ENCODE measurements around the gene SCAMP1. TPM values are rescaled to one million over a fixed set of nuclear protein-coding genes. Genes with fewer than 3 reads are reported as not detected.

The SCAMP1 gene
- total RNA-seq, 2 donors from 2014 or later = 24.8 to 31.4 TPM

DNA sequence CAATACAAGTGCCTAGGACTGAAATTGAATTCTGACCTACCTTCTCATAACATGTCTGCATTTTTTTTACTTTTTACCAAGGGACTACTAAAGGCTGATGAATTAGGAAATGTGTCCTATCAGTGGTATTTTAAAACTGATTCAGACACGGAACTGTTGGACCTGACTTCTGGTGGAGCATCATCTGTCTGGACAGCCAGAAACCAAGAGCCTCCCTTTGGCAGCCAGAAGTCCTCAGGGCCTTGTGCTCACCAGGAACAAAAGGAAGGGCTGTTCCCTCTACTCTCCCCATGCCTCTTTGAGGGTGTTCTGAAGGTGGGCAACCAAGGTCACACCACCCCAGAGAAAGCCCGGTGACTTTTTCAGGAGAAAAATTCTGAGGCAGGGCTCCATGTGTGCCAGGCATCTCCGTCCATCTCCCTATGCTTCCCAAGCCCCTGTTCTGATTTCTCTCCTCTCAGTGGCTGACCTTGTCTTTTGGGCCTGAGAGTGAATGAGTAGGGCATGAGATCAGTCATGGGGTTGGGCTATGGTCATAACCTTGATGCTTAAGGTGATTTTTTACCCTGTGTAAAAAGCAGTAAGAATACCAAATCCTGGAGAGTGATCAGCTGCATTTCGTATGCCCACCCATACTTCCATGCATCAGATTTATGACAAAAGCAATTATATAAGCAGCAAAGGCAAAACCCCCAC is 143.7 kb downstream of the SCAMP1 start:
- TF ChIP-seq CTCF (IDR thresholded peaks at IDR 0.05) = no peak
- ATAC-seq (ENCODE audit: insufficient number of reproducible peaks, low FRiP score, low read depth) = no peak

GRCh38 chr5:78504704-78505677 is 144.6 kb downstream of the SCAMP1 start:
- no peaks in the 10 kb centered on the region for H3K27me3 ChIP-seq (replicated peaks; ENCODE audit: insufficient read depth)
- no peak for TF ChIP-seq CTCF (IDR thresholded peaks at IDR 0.05)
- peak overlapping the region; percentile 26 to 58 for H3K27ac ChIP-seq
- H3K36me3 ChIP-seq = no peaks in the 10 kb centered on the region
- DNase-seq (ENCODE audit: low spot score) (peak; percentile 84), ATAC-seq (ENCODE audit: insufficient number of reproducible peaks, low FRiP score, low read depth) (peak; percentile 91)
- H3K4me1 ChIP-seq (ENCODE audit: control insufficient read depth in 1 of 2, low read depth in 2 of 2) = peaks cover 35 to 68% of the 10 kb centered on the region in 2 donors
- H3K9me3 ChIP-seq = no peaks in the 10 kb centered on the region
- H3K4me3 ChIP-seq = peak overlapping the region; percentile 31

More for the DNA sequence above, 143.7 kb downstream of the SCAMP1 start:
- H3K27me3 ChIP-seq (replicated peaks; ENCODE audit: insufficient read depth) = no peaks in the 10 kb centered on the region
- DNase-seq (ENCODE audit: low spot score) = no peak
- H3K27ac ChIP-seq = peak overlapping the region; percentile 26 to 58
- H3K36me3 ChIP-seq = no peaks in the 10 kb centered on the region
- H3K9me3 ChIP-seq = no peaks in the 10 kb centered on the region
- peaks cover 31 to 59% of the 10 kb centered on the region in 2 donors for H3K4me1 ChIP-seq (ENCODE audit: control insufficient read depth in 1 of 2, low read depth in 2 of 2)
- peak overlapping the region; percentile 31 for H3K4me3 ChIP-seq

DNA sequence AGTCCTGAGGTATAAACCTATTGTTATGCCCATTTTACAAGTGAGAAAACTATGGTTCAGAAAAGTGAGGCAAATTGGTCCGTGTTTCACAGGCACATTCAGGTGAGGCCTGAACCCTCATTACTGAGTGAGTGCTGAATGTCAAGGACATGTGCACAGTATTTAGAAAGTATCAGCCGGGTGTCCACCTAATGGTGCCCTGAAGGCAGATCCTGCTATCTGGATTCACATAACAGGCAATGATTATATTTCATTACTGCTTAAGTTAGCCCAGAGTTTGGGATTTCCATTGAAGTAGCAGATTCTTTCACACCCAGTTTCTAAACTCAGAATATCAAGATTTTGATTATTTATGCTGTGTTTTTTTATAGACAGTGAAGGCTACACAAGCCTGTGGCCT is 145.4 kb downstream of the SCAMP1 start:
- no peak for DNase-seq (ENCODE audit: low spot score)
- Histone ChIP-seq H3K36me3 (no peaks in the 10 kb centered on the region), H3K9me3 (no peaks in the 10 kb centered on the region), H3K4me3 (peak overlapping the region; percentile 8), H3K27ac (no peak overlapping the region), H3K4me1 (ENCODE audit: control insufficient read depth in 1 of 2, low read depth in 2 of 2) (peaks cover 35 to 72% of the 10 kb centered on the region in 2 donors), H3K27me3 (replicated peaks; ENCODE audit: insufficient read depth) (no peaks in the 10 kb centered on the region)
- no peak for TF ChIP-seq CTCF (IDR thresholded peaks at IDR 0.05)
- ATAC-seq (ENCODE audit: insufficient number of reproducible peaks, low FRiP score, low read depth) = no peak

- no peaks in the 10 kb centered on the region for H3K27me3 ChIP-seq (replicated peaks; ENCODE audit: insufficient read depth)
- TF ChIP-seq CTCF (IDR thresholded peaks at IDR 0.05) = no peak
These were observed 146.0 kb downstream of the SCAMP1 start for GRCh38 chr5:78506261-78507024.

More at GRCh38 chr5:78506261-78507024, 146.0 kb downstream of the SCAMP1 start:
- H3K36me3 ChIP-seq = no peaks in the 10 kb centered on the region
- ATAC-seq (ENCODE audit: insufficient number of reproducible peaks, low FRiP score, low read depth) = no peak
- H3K4me1 ChIP-seq (ENCODE audit: control insufficient read depth in 1 of 2, low read depth in 2 of 2) = peaks cover 38 to 72% of the 10 kb centered on the region in 2 donors
- no peaks in the 10 kb centered on the region for H3K9me3 ChIP-seq
- peak overlapping the region; percentile 27 for H3K4me3 ChIP-seq
- DNase-seq (ENCODE audit: low spot score) = no peak
- no peak overlapping the region for H3K27ac ChIP-seq
